ENCODE data around the gene ATP8A1.
"Not testable (repeated sequence)": the region's sequence is repeated elsewhere in the genome, so short reads cannot be mapped to it uniquely, and the experiment has no call there.

The ATP8A1 gene

DNA sequence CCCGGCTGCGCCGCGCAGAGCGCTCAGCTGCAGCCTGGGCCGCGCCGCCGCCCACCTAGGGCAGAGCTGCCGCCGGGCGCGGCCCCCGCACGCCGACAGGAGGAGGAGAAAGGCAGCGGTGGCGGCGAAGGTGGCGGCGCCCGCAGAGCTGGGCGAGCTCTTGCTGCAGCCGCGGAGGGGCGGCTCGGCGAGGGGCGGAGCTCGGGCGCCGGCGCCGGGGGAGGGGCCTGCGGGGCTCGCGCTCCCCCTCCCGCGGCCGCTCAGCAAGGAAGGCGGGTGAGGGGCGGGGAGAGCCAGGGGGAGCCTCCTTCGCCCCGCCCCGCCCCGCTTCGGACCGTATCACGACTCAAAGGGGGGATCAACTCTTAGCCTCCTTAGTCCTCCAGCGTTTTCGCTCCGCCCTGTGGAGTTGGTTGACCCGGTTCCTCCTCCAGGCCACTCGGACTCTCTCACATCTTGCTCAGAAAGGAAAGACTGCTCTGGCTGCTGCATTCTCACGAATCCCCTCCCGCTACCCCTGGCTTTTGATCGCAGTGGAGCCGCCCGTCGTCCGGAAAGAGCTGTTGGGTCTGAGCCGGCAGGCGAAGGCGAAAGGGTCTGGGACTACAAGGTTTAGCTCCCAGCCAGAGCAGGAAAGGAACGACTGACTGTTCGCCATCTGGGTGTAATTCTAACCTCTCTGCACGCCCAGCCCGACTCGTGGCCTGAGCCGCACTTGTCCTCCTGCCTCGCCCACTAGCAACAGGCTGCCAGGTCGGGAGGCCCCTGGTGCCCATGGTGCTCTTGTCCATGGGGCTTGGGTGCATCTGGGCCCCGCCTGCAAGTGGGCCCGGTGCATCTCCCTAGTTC lies at the start of gene ATP8A1:
Gene ATP8A1 (minus strand): TSS at position 162 of the 849 bp plus-strand sequence. CDS start 232 bp downstream, outside the sequence.
- DNase-seq (ENCODE audit: low read depth in 2 of 2, low spot score in 1 of 2), result peak; percentile 83 to 87

DNA sequence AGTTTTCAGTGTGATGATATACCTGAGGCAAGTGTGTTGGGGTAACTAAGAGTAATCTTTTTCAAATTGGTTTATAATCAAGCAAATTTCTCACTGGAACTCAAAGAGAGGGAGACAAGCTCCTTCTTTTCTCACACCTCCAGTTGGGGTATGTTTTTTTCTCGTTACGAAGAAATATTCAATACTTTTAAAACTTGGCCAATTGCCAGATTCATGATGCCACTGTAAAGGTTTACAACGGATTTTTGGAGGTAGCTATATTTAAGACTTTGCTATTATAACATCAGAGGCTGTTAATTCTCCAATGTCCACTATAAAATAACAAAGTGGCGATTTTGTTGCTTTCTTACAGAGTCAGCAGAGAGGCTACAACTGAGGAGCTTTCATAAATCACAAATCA lies 49.2 kb upstream of the ATP8A1 start:
- DNase-seq (ENCODE audit: low read depth in 2 of 2, low spot score in 1 of 2), result no peak

DNA sequence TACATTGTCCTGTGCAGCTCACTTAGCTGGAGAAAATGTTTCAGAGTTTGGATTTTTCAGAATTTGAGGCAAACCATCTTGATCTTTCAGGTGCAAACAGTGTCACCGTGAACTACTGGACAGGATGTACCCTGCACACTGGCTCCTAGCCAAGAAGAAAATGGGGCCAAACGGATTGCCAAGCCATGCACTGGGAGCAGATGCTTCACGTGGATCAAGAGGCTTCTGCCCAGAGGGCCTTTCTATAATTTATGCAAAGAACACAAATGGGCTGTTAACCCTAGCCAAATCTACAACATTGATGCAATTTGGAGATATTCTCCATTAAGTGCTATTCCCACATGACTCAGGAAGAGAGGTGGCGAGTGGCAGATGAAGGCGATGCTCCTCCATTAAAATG lies 46.9 kb upstream of the ATP8A1 start:
- DNase-seq (ENCODE audit: low read depth in 2 of 2, low spot score in 1 of 2), result no peak

DNA sequence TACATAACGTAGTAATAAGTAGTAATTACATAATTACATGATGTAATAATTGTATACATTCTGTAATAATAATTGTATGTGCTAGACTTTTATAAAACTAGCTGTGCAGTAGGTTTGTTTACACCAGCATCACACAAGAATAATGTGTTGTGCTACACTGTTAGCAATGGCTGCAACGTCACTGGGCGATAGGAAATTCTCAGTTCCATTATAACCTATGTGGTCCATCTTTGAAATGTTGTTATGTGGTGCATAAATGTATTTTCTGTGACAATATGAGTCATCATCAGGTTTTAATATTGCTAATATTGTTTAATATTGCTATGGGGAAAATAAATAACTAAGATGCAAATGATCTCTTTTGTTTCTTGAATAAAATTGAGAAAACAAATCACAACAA lies 46.0 kb upstream of the ATP8A1 start:
- DNase-seq (ENCODE audit: low read depth in 2 of 2, low spot score in 1 of 2), result no peak

DNA sequence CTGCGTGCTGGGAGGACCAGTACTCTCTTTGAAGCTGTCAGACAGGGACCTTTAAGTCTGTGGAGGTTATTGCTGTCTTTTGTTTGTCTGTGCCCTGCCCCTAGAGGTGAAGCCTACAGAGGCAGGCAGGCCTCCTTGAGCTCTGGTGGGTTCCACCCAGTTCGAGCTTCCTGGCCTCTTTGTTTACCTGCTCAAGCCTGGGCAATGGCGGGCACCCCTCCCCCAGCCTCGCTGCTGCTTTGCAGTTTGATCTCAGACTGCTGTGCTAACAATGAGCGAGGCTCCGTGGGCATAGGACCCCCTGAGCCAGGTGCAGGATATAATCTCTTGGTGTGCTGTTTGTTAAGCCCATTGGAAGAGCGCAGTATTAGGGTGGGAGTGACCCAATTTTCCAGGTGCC lies 44.9 kb upstream of the ATP8A1 start:
- DNase-seq (ENCODE audit: low read depth in 2 of 2, low spot score in 1 of 2), result not testable (repeated sequence)

DNA sequence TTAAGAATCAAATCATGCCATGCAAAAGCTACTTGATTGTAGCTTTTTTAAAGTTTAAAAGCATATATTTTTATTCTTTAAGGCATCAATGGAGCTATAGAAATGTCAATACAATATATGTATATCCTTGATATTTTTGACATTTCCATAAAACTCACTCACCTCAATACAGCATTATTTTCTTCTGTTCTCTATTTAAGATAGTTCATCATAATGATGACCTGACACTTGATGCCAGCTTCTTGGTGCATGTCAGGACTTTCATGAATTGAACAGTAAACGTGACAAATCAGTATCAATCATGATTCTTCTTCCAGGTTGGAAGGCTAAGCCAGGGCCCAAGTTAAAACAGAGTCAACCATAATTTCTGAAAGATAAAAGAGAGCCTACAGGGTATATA lies 33.6 kb upstream of the ATP8A1 start:
- DNase-seq (ENCODE audit: low read depth in 2 of 2, low spot score in 1 of 2), result no peak

DNA sequence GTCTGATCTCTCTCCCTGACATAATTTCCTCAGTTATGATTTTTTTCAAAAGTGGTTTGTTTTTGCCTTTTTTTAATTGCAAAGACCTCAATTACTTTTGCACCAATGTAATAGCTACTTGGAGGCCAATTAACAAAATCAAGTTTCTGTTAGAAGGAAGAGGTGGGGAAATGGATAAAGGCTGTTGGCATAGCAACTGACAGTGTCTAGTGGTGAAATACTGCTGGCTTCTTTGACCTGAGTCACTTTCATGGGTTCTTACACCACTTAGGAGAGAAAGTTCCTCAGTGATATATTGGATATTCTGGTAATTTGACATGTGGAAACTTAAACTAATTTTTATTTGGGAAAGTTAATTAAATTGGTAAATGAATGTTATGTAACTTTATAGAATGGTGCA lies 26.5 kb upstream of the ATP8A1 start:
- no peak for DNase-seq (ENCODE audit: low read depth in 2 of 2, low spot score in 1 of 2)

DNA sequence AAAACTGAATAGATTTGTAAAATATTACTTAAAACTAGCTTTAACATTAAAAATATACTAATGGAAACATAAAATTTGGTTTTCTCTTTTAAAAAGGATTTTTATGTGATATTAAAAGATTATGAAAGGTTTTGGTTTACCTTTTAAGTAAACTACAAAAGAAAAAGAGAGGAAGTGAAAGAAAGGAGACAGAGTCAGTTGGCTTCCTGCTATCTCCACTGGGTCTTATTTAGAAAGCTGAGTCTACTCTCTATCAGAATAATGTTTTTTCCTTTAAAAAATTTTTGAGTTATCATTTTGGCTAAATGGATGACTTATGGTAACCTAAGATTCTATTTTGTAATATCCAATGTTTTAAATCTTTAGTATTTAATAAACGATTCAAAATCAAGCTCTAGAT lies 21.6 kb upstream of the ATP8A1 start:
- DNase-seq (ENCODE audit: low read depth in 2 of 2, low spot score in 1 of 2), result no peak

DNA sequence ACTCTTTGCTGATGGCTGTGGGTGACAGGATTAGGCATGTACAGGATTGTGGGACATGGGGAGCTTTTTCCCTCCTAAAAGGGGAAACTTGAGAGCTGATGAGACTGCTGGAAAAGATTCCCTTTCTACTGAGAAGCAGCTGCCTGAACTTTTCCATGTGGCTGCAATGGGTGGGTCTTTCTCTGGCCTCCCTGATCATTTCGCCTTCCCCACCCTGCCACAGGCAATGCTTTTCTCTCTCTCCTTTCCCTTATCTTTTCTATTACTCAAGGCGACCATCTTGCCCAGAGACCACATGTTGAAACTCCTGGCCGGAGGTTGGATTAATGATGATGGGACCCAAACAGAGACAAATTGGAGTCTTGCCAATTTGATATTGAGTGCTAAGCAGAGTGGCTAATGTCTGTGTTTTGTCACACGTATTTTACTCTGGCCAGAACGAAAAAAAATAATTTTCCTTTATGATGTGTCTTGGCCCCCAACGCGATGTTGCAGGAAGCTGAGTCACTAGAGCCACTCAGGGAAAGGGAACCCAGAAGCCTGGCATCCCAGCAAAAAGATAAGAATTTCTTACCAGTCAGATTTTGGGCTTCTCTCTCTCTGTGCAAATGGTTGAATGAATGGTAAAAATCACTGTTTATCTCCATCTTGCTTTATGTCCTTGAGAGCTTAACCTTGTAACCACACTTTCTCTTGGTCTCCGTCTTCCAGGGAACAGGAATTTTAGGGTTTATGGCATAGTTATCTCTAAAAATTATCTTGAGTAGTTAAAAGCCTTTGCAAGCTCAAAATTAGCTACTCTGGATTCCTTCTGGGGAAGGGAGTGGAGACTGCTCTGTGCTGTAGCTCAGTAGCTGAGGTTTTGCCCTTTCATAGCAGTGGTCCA lies 19.4 kb upstream of the ATP8A1 start:
- DNase-seq (ENCODE audit: low read depth in 2 of 2, low spot score in 1 of 2), result no peak

DNA sequence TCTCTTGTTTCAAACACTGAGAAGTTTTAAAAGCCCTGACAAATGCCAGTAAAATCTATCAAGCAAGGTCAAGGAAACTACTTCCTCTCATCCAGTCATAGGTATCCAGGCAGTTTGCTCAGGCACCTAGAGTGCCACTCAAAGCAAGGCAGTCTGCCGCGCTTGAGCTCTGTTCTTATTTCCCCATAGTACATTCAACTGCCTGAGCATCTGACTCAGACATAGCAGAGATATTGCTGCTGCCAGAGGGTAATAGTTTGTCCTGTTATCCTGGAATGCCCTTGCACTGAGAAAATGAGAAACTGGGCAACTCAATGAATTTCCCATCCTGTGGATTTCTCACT lies 16.1 kb upstream of the ATP8A1 start:
- no peak for DNase-seq (ENCODE audit: low read depth in 2 of 2, low spot score in 1 of 2)

DNA sequence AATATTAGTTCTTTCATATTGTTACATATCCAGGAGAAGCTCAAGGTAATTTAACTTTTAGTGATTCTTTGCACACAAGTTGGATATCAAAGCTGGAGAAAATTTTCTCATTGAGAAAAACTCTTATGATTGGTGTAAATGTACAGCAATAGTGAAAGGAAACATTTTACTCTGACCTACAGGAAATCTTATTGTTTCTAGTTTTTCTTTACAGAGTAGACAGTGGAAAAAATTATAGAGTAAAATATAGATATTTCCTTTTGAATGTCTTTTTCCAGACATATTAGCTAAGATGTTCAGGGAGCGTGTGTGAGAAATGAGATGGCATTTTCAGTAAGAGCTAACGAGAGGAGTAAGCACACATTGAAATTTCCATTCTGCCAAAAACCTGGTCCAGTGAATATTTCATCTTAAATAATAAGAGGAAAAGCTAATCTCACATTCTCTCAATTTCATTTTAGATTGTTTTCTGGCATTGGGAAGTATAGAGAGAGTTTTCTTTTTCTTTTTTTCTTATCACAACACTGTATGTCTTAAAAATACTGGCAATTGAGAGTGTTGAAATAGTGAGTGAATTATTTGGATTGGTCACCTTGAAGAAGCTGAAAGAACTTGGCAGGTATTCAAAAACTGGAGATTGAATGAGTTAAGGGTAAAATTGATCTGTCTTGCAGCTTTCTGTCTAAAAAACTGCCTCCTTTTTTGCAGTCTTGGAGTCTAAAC lies 15.6 kb upstream of the ATP8A1 start:
- no peak for DNase-seq (ENCODE audit: low read depth in 2 of 2, low spot score in 1 of 2)

DNA sequence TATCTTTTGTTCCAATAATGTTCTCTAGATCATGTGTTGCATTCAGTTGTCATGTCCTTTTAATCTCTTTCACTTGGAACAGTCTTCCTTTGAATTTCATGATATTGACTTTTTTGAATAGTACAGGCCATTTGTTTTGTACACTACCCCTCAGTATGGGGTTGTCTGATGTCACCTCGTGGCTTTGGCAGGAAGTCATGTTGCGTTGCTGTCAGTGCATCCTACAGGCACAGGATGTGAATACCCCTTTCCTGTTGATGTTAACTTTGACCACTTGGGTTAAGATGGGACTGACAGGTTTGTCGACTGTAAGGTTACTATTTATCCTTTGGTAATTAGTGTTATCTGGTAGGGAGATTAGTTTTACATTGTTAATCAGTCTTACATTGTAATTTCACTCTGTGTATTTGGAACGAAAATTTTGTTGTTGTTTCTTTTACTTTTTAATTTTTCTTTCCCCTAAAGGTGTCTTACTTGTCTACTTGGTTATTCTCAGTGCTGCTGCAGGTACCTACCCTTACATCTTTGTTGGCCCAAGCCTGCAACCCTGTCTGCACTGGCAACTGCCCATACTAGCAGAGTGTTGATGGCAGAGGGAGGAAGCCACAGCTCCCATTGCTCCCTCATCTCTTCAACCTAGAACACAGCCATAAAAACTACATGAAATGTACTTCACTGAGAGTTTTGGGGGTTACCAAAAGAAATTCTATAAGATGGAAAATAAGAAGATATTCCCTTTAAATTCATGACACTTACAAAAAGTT lies 14.7 kb upstream of the ATP8A1 start:
- DNase-seq (ENCODE audit: low read depth in 2 of 2, low spot score in 1 of 2), result peak in 1 of 2 donors; percentile 25

DNA sequence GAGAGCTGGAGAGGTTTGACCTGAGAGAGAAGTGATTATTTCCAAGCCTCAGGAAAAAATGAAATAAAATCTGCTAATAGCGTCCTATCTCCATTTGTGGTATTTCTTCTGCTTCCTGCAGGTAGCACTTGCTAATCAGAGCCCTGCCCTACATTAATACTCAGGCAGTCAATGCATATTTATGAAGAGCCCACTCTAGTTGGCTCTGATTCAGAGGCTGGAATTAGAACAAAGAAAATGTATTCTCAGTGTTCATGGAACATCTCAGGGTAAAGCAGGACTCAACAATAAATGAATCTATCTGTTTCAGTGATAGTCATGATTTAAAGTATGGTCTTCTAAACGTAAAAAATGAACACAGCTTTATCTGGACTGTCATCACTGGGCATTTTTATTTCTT lies 1.4 kb upstream of the ATP8A1 start:
- DNase-seq (ENCODE audit: low read depth in 2 of 2, low spot score in 1 of 2), result no peak

DNA sequence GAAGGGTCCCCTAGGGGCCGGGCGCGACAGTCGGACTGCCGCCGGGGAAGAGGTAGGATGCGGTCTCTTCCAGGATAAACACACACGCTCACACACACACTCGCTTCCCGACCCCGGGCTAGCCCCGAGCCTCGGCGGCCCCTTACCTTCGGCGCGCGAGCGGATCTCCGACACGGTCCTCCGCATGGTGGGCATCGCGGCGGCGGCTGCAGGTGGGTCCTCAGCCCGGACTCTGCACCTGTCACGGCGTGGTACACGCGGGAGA lies 294 bp downstream of the ATP8A1 start:
- no peak for DNase-seq (ENCODE audit: low read depth in 2 of 2, low spot score in 1 of 2)

DNA sequence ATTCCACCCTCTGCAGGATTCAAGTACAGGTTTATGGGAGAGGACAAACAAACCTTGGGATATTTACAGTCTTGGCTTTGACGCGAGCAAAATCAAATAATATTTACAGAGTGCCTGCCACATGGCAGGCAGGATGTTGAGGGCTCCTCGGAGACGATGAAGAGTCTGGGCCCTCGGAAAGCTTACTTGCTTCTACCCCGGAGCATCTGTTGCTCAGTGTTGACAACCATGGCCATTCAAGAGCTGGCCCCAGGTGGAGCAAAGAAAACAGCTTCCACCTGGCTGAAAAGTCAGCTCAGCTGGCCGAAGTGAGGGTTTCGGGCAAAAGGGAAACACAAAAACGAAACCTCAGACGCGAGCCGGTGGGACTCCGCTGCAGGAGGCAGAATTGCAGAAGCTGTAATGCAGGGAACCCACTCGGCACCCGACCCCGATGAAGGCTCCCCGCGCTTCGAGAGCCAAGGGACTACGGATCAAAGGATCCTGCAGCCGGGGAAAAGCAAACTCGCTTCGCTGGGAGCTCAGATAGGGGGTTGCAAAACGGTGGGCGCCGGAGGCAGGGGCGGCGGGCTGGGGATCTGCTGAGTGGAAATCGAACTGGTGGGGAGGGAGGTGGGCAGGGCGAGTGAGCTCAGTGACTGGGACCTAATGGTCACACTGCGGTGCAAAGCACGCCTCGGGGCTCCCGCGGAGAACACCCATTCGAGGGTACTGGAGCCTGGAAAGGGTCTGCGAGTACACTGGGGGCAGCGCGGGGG lies 805 bp downstream of the ATP8A1 start:
- DNase-seq (ENCODE audit: low read depth in 2 of 2, low spot score in 1 of 2), result peak in 1 of 2 donors; percentile 17

DNA sequence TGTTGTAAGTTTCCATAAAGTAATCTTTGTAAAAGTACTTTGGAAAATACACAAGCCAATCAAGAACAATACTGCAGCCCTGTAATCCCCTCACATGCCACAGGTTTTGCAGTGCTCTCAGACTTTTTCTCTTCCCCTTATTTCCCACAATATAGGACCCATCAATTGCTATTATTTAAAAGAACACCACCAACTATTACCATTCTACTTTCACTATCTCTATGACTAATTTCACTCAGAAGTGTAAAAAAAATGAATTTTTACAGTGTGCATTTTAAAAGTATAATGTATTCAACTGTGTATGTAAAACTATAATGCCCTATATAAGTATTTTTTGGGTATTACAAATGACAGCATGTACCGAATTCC lies 1.7 kb downstream of the ATP8A1 start:
- no peak for DNase-seq (ENCODE audit: low read depth in 2 of 2, low spot score in 1 of 2)

DNA sequence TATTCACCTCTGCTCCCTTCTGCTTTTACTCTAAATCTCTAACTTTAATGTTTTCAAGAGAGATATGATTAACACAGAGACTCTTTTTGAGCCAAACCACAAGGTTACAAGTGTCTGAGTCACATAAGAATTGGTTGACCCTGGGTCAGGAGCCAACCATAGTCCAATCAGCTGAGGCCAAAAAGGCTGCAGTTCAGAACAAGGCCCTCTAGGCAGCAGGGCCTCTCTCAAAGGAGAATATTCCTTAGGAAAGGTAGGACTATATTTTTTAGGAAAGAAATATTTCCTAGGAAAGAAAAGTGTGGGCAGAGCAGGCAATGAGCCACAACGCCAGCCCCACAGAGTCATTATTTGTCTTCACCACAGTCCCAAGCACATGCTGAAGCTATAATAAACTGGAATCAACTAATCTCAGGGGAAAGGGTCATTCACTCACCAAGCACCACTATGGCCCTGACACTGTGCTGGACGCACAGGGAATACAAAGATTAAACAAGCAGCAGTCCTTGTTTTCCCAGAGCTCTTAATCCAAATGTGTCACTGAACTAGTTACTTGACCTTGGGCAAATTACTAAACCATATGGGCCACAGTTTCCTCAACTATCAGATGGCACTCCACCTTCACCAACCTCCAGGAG lies 2.2 kb downstream of the ATP8A1 start:
- no peak for DNase-seq (ENCODE audit: low read depth in 2 of 2, low spot score in 1 of 2)

DNA sequence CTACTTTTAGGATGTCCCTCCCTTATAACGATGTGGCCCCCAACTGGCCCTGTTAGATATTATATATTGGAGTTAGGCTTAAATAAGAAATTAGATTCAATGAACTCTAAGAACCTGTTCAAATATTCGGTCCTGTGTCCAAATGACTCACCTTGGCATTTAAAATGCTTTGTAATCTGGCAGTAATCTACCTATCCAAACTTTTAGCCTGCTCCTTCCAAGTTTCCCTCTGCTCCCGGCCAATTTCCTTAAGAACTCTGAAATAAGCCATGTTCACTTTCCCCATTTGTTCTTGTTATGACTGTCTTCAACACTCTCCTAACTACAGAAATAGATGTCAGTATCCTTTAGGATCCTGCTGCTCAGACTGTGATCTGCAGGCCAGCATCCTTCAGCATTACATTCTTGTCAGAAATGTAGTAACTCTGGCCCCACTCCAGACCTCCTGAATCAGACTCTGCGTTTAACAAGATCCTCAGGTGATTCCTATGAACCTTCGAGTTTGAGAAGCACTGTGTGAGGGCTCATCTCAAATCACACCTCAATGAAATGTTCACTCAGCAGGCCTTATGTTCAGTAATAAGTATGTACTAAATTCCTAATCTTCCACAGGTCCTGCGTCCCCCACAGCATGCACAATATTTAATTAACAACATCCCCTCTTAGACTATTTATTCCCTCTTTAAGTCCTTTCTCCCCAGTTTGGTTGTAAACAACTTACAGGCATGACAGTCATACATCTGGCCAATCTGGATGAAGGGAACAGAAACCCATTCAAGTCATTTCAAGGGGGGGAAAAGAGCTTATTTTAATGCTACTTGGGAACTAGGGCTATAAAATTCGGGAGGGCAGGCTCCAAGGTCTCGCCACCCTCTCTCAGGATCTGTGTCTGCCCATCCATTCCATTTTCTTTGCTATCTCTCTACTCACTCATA lies 3.0 kb downstream of the ATP8A1 start:
- DNase-seq (ENCODE audit: low read depth in 2 of 2, low spot score in 1 of 2), result no peak
